Retina (tissue), 1 donor: ENCODE data around the gene TPD52L1.

ENCODE experiments used
- DNase-seq: peaks from one replicate; pipeline ENCODE4 v3.0.0-alpha.2; 2016

The TPD52L1 gene

GRCh38 chr6:125312950-125313349, 159.4 kb downstream of the TPD52L1 start:
- DNase-seq: no peak
